Activated CD8-positive, alpha-beta memory T cell treated with anti-CD3 and anti-CD28 coated beads for 24 hours (primary cell): Measurements from ENCODE around the gene STPG4.

Experiments
- DNase-seq: peaks from one replicate; pipeline ENCODE4 v3.0.0-alpha.2; 2020

The STPG4 gene

DNA sequence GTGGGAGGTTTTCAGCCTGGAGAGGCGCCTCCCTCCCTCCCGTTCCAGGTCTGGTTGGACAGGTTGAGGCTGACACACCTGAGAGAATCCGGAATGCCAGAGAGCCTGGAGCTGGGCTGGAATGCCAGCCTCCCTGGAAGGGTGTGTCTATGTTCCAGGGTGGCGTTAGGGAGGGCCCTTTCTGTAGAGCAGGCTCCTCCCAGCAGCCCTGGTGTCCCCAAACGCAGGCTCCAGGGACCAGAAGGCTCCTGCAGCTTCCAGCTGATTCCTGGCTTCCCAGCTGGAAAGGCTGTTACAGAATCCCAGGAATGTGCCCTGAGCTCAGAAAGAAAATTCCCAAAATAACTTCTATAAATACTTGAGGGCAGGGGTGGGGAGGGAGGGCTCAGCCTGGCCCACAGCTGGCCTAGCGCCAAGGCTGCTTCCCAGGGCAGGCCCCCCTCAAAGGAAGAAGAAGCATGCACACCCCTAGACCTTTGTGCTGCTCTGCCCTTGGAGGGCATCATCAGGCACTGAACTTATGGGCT, 85.4 kb downstream of the STPG4 start:
- no peak for DNase-seq

DNA sequence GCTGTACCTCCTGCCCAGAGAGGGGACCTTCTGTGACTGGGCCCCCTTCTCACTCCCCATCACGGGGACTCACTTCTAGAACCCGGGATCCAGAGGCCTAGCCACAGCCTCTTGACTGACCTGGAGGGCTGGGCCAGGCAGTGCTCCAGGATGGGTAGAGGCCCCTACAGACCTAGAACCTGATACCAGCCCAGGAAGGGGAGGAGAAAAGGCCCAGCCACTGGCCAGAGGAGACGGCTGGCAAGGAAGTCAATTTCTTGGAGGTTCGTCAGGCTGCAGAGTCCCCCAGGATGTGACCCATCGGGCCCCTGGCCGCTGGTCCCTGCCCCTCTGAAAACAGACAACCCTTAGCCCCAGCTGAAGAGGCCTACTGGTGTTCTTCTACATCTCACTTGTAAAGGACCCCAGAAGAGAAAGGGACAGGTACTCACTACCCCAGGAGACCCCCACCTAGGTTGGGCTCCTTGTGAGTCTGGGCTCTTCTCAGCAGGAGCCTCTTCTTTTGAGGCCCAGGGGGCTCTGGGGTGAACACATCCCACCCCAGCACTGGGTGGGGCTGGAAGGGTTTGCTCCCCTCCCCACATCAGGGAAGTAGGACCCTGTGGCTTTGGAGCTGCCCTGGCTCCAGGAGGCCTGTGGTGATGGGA, 86.0 kb downstream of the STPG4 start:
- DNase-seq = no peak

DNA sequence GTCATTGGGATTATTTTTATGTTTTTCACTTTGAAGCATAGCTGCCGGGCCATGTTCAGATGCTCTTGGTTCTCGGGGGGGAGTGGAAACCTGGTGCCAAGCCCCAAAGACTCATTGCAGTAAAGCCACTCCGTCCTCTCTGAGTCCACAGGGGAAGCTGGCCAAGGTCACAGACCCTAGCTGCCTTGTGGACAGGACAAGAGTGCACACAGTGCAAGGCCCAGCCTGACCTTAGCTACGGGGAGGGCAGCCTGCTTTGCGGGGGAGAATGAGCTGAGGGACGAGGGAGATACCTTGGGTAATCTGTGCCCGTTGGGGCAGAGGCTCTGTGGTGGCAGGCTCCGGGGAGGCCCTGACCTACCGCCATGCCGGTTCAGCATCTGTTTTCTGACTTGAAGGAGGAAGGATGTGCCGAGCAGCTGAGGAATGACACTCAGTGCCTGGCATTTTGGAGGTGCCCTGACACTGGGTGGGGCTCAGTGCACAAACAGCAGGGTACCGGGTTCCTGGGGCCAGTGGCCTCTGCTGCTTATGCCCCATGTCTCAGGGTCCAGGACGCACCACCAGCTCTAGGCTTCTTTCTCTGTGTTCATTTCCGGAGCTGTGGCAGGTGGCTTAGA, 87.2 kb downstream of the STPG4 start:
- no peak for DNase-seq

DNA sequence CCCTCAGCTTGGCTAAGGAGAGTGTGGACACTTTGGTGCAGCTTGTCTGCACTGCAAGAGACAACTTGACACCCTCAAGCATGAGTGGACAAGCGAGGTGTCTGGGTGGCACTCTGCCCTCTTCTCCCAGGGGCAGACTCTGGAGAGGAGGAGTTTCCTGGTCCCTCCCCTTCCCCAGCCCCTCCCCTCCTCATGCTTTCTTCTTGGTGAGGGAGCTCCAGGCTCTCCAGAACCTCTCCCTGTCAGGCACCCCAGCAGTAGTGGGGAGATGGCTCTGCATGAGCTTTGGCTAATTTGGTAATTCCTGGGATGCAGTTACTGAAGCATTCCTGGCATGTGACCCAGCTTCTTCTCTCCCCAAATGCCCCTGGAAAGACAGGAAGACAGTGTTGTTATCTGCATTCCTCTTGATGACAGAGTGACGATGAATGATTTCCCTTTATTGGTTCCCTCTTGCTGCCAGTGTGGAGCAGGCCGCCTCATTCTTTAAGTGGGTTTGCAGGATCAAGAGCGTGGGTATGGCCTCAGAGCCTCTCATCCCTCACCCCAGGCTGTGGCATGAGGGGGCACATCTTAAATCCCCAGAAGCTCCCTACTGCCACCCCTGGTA, 89.2 kb downstream of the STPG4 start:
- DNase-seq = no peak

DNA sequence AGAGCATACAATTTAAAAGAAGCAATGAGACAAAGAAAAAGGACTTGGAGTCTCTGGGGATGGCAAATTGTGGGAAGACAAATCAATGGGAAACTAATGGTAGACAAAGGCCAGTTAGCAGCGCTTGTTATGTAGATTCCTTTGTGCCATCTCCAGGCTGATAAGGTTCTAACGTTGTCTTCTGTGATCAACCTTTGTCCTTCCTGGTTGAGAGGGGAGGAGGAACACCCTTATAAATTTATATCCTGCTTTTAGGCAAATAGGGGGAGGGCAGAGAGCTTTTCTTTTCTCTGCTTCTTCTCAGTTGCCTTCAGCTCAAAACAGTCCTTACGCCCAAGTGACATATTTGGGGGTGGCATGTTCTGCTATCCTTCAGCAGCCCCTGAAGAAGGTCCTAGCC, 89.8 kb downstream of the STPG4 start:
- no peak for DNase-seq

DNA sequence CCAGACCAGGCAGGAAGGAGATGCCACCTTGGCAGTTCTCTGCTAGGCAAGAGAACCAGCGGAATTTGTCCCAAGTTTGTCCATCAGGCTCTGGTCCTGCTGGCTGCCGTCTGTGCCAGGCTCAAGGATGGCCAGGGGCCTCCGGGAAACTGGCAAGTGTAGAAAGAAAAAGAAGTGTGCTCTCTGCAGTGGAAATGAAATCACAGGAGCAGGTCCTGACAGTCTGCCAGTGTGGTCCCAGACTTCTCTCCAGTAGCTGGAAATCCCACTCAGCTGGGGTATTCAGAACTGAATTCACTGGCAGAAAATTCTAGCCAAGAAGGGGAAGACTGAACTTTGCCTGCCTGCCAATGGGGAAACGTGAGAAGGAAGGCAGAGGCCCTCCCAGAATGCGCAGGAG, 91.0 kb downstream of the STPG4 start:
- no peak for DNase-seq

DNA sequence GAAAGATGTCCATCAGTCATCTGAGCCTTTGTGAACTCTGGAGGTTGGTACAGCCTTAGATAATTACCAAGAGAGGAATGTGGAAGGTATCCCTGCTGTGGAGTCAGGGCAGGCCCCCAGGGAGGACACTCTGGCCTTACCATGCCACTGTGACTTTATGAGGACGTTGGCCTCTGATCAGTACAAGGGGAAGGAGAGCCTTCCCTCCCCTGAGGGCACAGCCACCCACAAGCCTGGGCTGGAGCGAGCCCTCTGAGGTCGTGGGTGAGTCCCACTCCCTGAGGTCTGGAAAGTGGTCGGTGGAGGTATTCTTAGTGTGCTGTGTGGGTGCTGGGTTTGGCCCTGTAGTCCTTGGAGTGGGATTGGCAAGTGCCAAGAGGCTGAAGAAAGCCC, 91.6 kb downstream of the STPG4 start:
- DNase-seq = no peak

DNA sequence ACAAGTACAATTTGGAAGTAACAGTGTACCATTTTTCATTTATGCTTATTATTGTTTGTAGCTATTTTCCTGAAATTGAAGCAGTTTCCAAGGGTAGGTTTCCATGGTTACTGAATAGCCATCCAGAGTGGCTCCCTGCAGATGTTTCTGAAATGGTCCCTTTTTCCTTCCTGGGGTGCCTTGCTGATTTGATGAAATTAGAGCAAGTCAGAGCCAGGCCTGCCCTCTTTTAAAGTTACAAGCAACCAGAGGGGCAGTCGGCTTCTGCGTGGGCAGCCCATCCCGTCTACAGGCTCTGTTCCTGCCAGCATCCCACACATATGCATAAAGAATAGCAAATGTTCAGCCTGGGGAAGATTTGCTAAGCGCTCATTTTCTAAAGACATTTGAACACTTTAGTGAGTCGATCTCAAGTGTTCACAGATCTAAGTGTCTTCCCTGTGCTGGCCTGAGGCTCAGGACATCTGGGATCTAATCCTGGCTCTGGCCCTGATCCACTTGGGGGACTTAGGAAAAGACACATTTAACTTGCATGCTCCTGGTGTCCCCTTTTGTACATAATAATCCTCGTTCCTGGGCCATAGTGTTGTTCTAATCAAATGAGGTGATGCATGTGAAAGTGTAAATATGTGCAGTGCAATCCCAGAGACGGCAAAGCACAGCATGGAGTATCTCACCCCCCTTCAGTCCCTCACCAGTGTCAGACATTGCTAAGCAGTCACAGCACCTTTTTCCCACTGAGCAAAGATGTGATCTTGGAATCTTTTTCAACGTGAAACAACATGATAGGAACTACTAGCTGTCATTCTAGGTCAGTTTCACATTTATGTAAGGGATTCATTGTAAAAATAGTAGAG, 92.2 kb downstream of the STPG4 start:
- no peak for DNase-seq

DNA sequence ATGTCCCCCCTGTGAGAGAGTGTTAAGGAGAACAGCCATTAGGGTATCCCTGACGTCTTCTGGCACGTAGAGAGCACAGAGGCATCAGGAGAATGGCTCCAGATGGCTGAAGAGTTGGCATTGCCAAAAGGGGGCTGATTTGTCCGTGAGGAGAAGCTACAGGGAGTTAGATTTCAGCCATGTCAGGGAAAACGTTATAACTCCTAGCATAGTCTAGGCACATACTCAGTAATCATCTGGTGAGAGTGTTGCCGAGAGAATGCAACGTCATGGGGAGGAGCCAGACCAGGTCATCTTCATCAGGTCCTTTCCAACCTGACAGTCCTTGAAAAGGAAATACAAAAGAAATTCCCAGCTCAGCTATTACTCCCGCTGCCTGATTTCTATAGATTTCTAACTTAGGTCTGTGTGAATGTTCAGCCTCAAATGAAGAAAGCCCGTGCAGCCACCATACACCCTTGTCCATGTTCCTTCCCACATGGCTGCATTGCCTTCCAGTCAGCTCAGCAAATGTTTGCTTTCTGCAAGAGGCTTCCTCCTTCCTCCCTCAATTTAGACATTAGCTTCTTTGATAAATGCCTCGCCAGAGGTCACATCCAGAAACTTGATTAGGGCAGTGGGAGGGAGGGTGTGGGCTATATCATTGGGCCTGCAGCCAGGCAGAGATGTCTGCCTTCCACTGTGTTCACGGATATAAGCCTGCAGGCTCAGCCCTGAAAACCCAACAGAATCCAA, 93.0 kb downstream of the STPG4 start:
- no peak for DNase-seq

DNA sequence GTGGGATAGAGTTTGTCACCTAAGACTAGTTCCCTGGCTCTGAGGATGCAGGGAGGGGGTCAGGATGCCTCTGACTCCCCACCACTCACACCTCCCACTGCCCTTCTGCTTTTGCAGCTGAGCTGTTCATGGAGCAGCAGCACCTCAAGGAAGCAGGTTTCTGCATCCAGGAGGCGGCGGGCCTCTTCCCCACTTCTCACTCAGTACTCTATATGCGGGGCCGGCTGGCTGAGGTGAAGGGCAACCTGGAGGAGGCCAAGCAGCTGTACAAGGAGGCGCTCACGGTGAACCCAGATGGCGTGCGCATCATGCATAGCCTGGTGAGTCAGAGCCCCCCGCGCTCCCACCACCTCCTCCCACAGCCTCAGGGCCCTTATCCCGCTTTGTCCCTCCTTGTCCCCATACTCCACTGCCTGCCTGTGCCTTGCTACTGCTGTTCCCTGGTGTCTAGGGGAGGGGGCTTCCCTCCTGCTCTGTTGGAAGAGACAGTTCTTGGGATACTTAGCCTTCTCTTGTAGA, 94.4 kb downstream of the STPG4 start:
- no peak for DNase-seq

DNA sequence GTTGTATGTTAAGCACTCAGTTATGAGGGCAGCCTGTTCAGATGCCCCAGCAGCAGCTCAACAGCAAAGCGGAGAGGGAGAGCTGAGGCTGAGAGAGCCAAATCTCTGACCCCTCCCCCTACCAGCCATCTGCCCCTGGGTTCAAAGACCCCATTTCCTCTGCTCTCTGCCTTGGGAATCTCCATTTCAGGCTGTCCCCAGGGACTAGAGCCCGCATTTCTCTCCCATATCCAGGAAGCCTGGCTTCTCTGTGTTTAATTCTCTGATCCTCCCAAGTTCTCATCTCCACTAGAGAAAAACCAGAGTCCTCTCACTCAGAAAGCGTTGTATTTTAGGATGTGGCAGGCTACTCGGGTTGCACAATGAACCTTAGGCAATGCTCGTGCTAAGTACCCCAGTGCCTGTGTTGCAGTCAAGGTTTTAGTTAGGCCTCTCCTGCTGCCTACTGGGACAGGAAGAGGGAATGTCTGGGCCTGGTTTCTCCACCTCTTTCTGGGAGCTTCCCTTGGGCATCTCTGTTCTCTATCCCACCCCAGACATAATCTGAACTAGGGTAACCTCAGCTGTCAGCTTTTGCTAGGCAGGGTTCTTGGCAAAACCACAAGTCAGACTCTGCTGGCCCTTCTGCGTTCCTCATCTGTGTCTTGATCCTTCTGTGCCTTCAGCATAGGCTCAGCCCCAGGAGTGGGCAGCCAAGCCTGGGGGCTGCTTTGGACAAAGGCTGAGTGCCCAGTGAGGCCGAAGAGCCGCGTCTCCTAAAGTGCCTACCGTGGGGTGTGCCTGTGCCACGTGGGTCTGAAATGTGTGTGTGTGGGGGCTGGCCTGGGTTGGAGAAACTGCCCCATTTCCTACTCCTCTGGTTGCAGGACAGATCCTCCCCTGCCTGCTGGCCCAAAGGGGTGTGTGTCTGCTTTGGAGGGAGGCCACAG, 96.8 kb downstream of the STPG4 start:
- no peak for DNase-seq

DNA sequence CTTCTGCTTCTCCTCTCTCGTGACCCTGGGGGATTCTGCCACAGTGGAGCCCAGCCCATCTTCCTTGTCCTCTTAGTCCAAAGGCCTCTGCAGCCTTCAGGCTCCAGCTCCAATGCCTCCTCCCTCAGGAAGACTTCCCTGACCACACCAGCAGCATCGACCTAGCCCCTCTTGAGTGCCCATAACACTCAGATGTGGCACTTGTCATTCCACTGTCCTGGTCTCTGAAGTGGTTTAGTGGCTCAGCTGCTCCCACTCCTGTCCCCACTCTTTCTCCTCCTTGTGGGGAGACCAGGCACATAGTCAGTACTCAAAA, 97.5 kb downstream of the STPG4 start:
- DNase-seq = no peak

DNA sequence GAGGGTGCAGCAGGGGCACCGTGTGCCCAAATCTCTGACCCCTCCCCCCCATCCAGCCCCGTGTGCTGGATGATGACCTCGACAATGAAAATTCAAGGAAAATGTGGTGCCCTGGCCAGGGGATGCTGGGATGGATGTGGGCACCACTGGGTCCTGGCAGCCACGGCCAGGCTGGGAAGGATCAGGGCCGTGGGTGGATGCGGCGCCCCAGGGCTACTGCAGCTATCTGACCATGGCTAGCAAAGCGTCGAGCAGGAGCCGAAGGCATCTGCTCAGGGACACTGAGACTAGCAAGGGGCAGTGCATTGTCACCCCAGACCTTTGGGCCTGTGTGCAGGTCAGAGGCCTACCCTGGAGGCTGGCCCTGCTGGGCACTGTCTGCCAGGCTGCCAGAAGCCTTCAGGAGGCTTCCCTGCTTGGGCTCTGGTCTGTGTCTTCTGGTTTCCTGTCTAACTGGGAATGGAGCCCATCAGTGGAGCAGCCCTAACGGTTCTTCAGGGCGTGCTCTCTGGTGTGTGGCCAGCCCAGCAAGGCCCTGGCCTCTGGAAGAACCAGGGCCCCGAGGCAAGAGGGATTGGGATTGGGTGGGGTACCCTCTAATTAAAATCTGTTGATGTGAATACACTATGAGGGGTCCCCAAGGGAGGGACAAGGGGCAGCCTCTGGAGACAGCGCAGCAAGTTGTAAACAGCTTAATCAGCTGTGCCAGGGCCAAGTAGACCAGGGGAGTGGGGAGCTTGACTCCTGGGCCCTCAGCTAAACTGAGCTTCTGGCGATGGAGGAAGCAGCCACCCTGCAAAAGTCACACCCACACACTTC, 98.0 kb downstream of the STPG4 start:
- no peak for DNase-seq

DNA sequence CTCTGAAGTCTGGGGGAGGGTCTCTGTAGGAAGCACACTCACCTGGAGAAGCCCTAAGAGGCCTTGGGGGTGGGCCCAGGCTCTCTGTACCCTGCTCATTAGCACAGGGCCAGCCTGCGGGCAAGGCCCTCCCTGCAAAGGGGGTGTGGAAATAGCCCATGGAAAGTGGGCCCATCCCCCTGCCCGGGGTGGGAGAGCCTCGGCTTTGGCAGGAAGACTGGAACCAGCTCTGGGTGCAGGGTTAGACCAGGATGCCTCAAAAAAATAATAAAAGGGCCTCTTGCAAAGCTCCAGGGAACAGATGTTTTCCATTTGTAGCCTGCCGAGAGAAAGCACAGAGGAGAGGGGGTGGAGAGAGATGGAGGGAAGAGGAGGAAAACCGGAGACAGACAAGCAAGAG, 98.7 kb downstream of the STPG4 start:
- DNase-seq = no peak

DNA sequence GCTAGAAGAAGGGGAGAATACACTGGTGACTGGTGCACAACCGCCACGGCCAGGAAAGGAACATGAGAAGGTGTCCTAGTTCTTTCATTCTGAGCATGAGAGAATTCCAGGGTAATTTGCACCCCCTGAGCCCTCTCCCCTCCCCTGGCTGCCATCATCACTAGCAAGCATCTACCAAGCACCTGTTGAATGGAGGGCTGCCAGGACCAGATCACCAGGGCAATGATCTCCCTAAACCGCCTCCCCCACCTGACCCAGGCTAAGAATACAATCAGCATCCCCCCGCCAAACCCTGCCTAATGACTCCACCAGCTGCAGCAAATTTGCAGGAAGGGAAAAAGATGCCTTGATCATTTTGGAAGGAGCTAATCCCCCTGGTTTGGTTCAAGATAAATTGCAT, 100.2 kb downstream of the STPG4 start:
- no peak for DNase-seq

DNA sequence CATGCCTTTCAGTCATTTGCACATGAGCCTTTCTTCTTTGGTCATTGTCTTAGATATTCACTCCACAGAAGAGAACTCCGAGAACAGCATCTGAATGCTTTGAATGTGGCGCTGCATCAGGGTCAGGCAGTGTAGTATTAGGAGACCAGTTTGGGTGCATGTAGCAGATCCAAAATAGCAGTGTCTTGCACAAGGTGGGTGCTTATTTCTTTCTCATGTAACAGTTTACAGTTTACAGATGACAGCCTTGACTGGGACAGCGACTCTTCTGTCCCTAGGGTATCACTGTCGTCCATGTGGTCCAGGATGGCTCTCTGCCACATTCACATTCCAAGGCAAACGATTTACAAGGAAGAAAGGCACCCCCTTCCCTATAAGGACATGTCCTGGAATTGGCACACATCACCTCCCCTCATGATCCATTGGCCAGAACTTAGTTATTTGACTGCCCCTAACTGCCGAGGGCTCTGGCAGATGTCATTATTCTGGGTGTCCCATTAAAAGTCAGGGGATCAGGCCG, 101.0 kb downstream of the STPG4 start:
- no peak for DNase-seq

DNA sequence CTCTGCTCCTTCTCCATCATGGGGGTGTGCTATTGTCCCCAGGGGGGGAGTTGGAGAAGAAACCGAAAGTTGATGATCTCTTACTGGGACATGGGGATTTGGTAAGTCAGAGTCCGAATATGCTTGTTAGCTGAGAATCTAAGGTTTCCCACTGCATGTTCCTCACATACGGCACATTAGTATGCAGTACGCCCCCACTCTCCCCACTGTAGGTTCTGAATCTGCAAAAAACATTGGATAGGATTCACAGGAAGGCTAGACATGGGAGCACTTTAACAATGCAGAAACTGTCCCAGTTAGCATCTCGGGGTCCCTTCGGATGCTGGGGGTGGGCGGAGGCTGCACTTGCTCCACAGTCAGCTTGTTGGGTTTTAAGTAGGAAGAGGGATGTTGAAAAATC, 102.3 kb downstream of the STPG4 start:
- DNase-seq = no peak

DNA sequence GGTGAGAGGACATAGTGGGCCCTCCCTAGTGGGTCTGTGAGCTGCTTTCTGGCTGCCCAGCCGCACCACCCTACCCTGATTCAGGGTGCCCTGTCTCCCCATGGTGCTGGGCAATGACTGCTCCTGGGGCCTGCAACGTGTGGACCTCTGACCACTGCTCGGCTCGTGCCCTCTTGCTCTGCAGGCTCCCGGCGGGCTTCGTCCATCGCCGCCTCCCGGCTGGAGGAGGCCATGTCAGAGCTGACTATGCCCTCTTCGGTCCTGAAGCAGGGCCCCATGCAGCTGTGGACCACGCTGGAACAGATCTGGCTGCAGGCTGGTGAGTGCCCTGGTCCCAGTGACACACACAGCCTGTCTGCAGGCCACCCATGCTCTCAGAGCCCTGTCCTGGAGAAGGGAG, 103.5 kb downstream of the STPG4 start:
- no peak for DNase-seq

DNA sequence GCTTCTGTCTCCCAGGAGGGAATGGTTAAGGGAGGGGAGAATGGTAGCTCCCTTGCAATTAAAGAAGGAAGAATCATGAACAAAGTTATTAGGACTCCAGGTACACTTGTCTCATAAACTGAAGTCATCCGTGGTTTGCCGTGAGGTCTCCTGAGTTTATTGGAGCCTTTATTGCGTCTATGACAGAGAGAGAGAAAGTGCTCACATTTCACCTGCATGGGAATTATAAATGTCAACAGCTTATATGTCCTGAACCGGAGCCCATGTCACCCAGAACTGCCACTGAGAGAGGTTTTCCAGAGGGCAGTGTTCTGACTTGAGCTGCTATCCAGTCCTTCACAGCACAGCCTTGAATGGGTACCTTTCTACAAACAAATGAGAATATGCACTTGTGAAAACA, 104.3 kb downstream of the STPG4 start:
- DNase-seq = no peak

DNA sequence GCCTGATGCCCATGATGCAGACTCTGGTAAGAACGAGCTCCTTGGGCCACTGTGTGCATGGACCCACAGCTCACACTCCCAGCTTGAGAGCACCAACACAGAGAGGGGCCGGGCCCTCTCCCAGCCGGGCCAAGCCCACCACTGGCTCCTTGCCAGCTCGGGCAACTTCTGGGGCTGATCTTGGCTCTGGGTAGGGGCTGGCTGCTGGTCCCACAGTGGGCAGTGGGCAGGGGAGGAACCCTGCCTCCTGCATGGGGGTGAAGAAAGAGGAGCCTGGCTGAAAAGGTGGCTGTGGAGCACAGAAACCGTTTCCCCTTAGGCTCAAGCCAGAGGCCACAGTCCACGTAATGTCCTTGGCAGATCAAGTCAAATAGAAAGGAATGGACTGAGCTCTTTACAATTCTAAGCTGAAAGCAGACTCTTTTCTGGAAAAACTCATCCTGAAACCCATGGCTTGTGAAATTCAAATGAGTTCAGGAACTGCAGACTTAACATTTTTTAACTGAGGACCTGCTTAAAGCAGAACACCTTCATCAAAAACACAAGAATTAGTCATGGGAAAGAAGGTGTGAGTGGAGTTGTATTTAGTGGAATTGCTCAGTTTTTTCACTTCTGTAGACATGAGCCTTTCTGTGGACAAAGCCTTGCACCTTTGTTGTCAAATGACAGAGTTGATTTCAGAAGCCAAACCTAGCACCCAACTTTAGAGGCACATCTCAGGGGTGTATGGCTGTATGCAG, 104.9 kb downstream of the STPG4 start:
- DNase-seq = no peak
